CD14-positive monocyte (primary cell): Measurements from ENCODE around the gene PLD3. TPM values are rescaled to one million over a fixed set of nuclear protein-coding genes. Genes with fewer than 3 reads are reported as not detected.
A peak's percentile ranks its signal among the peaks of the same experiment; 100 is the strongest.

Source experiments
- DNase-seq, 3 donors: peaks; one replicate each; pipeline ENCODE4 v3.0.0-alpha.2; 2011 to 2022
- H2AFZ ChIP-seq: 2 replicates; pipeline ENCODE4 v1.6.0; 2012; ENCODE audit warnings: mild to moderate bottlenecking, low read depth, low read length, inconsistent platforms; ENCODE audit not compliant: insufficient read depth, poor library complexity, severe bottlenecking
- H3K27ac ChIP-seq, 2 donors: 1 replicate in 1 of 2; 2 replicates in 1 of 2; pipeline ENCODE4 v1.5.1; 2012 to 2013; ENCODE audit warnings: low read length in 2 of 2, control low read depth in 1 of 2, inconsistent platforms in 1 of 2, low read depth in 1 of 2, mild to moderate bottlenecking in 1 of 2
- H3K27me3 ChIP-seq, 2 donors: one replicate each; pipeline versions ENCODE4 v1.6.0 to v1.6.1; 2011 to 2013; ENCODE audit warnings: low read length in 2 of 2; ENCODE audit not compliant: control insufficient read depth in 2 of 2, insufficient read depth in 2 of 2
- H3K36me3 ChIP-seq, 2 donors: replicated peaks in 1 of 2; 1 replicate in 1 of 2; 2 replicates in 1 of 2; pipeline versions ENCODE4 v1.5.1 to v1.6.1; 2012 to 2013; ENCODE audit warnings: low read length in 2 of 2, control low read depth in 1 of 2, inconsistent platforms in 1 of 2, mild to moderate bottlenecking in 1 of 2; ENCODE audit not compliant: insufficient read depth in 2 of 2, control insufficient read depth in 1 of 2
- H3K4me1 ChIP-seq, 2 donors: 1 replicate in 1 of 2; 2 replicates in 1 of 2; pipeline versions ENCODE4 v1.5.1 to v1.6.1; 2012 to 2013; ENCODE audit warnings: low read length in 2 of 2, control low read depth in 1 of 2, inconsistent platforms in 1 of 2, mild to moderate bottlenecking in 1 of 2, moderate library complexity in 1 of 2; ENCODE audit not compliant: insufficient read depth in 2 of 2, control insufficient read depth in 1 of 2
- H3K4me2 ChIP-seq: replicated peaks from 2 replicates; pipeline ENCODE3; 2012; ENCODE audit warnings: low read length, moderate library complexity, mild to moderate bottlenecking; ENCODE audit not compliant: poor library complexity, severe bottlenecking; ENCODE audit errors: extremely low read depth
- H3K4me3 ChIP-seq, 3 experiments: fragments of 200-600 bp in 1 of 3; sonication (generic) in 1 of 3; replicated peaks in 1 of 3; 1 replicate in 2 of 3; 2 replicates in 1 of 3; pipeline ENCODE4 v1.5.1; 2011 to 2013; ENCODE audit warnings: low read length in 3 of 3, mild to moderate bottlenecking in 3 of 3, control low read depth in 2 of 3, low read depth in 2 of 3, inconsistent platforms in 1 of 3, moderate library complexity in 1 of 3
- H3K79me2 ChIP-seq: 2 replicates; pipeline ENCODE4 v1.6.0; 2012; ENCODE audit warnings: mild to moderate bottlenecking, control low read depth, inconsistent platforms, low read length, moderate library complexity; ENCODE audit not compliant: insufficient read depth
- H3K9ac ChIP-seq: 2 replicates; pipeline ENCODE4 v1.6.0; 2017; ENCODE audit warnings: low read length, mild to moderate bottlenecking; ENCODE audit not compliant: insufficient read depth, poor library complexity, severe bottlenecking
- H3K9me3 ChIP-seq, 2 donors: replicated peaks in 1 of 2; 1 replicate in 1 of 2; 2 replicates in 1 of 2; pipeline versions ENCODE4 v1.5.1 to v1.6.1; 2012 to 2013; ENCODE audit warnings: low read length in 2 of 2, control low read depth in 1 of 2; ENCODE audit not compliant: control insufficient read depth in 1 of 2, insufficient read depth in 1 of 2
- H4K20me1 ChIP-seq: 2 replicates; pipeline ENCODE4 v1.6.0; 2012; ENCODE audit warnings: mild to moderate bottlenecking, low read length, control low read depth, moderate library complexity; ENCODE audit not compliant: insufficient read depth
- H3K27ac Mint-ChIP-seq, 7 donors: one replicate each; pipeline ENCODE4 v1.8.0; 2020; ENCODE audit warnings: mild to moderate bottlenecking in 7 of 7, mixed read lengths in 7 of 7, moderate library complexity in 6 of 7, inconsistent platforms in 2 of 7
- H3K27me3 Mint-ChIP-seq, 3 donors: one replicate each; pipeline ENCODE4 v1.8.0; 2021 to 2022; ENCODE audit warnings: low read depth in 3 of 3, mild to moderate bottlenecking in 3 of 3, mixed read lengths in 3 of 3, moderate library complexity in 3 of 3, inconsistent platforms in 1 of 3
- H3K36me3 Mint-ChIP-seq, 2 donors: one replicate each; pipeline ENCODE4 v1.8.0; 2020; ENCODE audit warnings: mixed read lengths in 2 of 2, inconsistent platforms in 1 of 2, mild to moderate bottlenecking in 1 of 2
- H3K4me1 Mint-ChIP-seq: one replicate; pipeline ENCODE4 v1.8.0; 2020; ENCODE audit warnings: mild to moderate bottlenecking, mixed read lengths
- H3K4me3 Mint-ChIP-seq, 2 donors: one replicate each; pipeline ENCODE4 v1.8.0; 2020; ENCODE audit warnings: mild to moderate bottlenecking in 2 of 2, mixed read lengths in 2 of 2, moderate library complexity in 1 of 2
- H3K9me3 Mint-ChIP-seq, 7 donors: one replicate each; pipeline ENCODE4 v1.8.0; 2020 to 2022; ENCODE audit warnings: mixed read lengths in 7 of 7, mild to moderate bottlenecking in 6 of 7, moderate library complexity in 6 of 7, inconsistent platforms in 2 of 7
- CTCF ChIP-seq: fragments of 200-600 bp; IDR thresholded peaks from one replicate; pipeline ENCODE4 v1.8.0; 2022; ENCODE audit warnings: antibody characterized with exemption, mild to moderate bottlenecking
- WGBS: methylation state at CpG from one replicate; pipeline ENCODE4 v1.1.5; 2013; ENCODE audit warnings: missing lambda C conversion rate; ENCODE audit not compliant: insufficient coverage; 5-methylcytosine and 5-hydroxymethylcytosine counted together
- intact Hi-C, 2 donors: fragments of 100-400 bp; cut with micrococcal nuclease; formaldehyde crosslinking; loops; one replicate each; pipeline versions ENCODE4 v1.15.0 to v1.15.1; 2023
- polyA plus RNA-seq, 3 donors: library from polyadenylated mRNA; depleted of rRNA in 1 of 3; unstranded in 2 of 3; stranded (reverse) in 1 of 3; fragments of 300-500 nt in 2 of 3; fragments of >200 nt in 1 of 3; fragmentation: Illumina TruSeq in 2 of 3; gene quantifications; 1 replicate in 2 of 3; 2 replicates in 1 of 3; pipeline ENCODE4 v1.2.3, GENCODE V29; 2012 to 2021

Gene PLD3
- polyA plus RNA-seq, 3 donors = 168 to 334 (median 170) TPM

GRCh38 chr19:40389404-40390083, 41.0 kb downstream of the PLD3 start:
- H3K4me2 ChIP-seq = no peak overlapping the region
- H2AFZ ChIP-seq = no peak overlapping the region
- Mint-ChIP-seq H3K4me1 (peaks cover 15% of the 10 kb centered on the region), H3K27me3 (peaks cover 3 to 9% (median 7%) of the 10 kb centered on the region in 3 donors), H3K27ac (no peak overlapping the region), H3K36me3 (no peaks in the 10 kb centered on the region), H3K9me3 (peaks cover 0 to 4% (median 0%) of the 10 kb centered on the region in 7 donors), H3K4me3 (no peak overlapping the region)
- H3K9ac ChIP-seq = no peak overlapping the region
- H3K9me3 ChIP-seq = no peaks in the 10 kb centered on the region
- WGBS = 98% methylated on average over 29 of the region's 33 CpGs
- H3K4me3 ChIP-seq = no peak overlapping the region
- no peak for DNase-seq
- peaks cover 5 to 10% of the 10 kb centered on the region in 2 donors for H3K4me1 ChIP-seq
- H3K27me3 ChIP-seq = no peaks in the 10 kb centered on the region
- no peak for TF ChIP-seq CTCF
- no peaks in the 10 kb centered on the region for H4K20me1 ChIP-seq
- H3K36me3 ChIP-seq = no peaks in the 10 kb centered on the region
- H3K79me2 ChIP-seq = no peaks in the 10 kb centered on the region
- intact Hi-C loops = loop anchor here in 1 of 2 donors (10.0 kb wide), 1 partner anchor 85 kb away; no protein-coding TSS in a partner anchor
- H3K27ac ChIP-seq = no peak overlapping the region

GRCh38 chr19:40390084-40390742, 41.7 kb downstream of the PLD3 start, which contains the start of gene HIPK4:
TSS of gene HIPK4 (minus strand) at chr19:40390181. CDS start at chr19:40389902, 279 bp downstream.
- Histone ChIP-seq H4K20me1 (no peaks in the 10 kb centered on the region), H3K27ac (no peak within 1 kb of the TSS), H3K4me3 (no peak within 1 kb of the TSS), H3K4me2 (no peak within 1 kb of the TSS), H3K9ac (no peak within 1 kb of the TSS), H3K27me3 (no peaks in the 10 kb centered on the region), H3K9me3 (no peaks in the 10 kb centered on the region), H3K4me1 (peaks cover 5 to 10% of the 10 kb centered on the region in 2 donors), H3K36me3 (no peaks in the 10 kb centered on the region), H3K79me2 (no peaks in the 10 kb centered on the region), H2AFZ (no peak within 1 kb of the TSS)
- H3K4me1 Mint-ChIP-seq = peaks cover 15% of the 10 kb centered on the region
- H3K27me3 Mint-ChIP-seq = peaks cover 3 to 7% (median 6%) of the 10 kb centered on the region in 3 donors
- no peak for DNase-seq
- no peaks in the 10 kb centered on the region for H3K36me3 Mint-ChIP-seq
- H3K4me3 Mint-ChIP-seq = no peak within 1 kb of the TSS
- no peak for TF ChIP-seq CTCF
- H3K9me3 Mint-ChIP-seq = peaks cover 0 to 4% (median 0%) of the 10 kb centered on the region in 7 donors
- peak within 1 kb of the TSS in 1 of 7 donors; percentile 3 for H3K27ac Mint-ChIP-seq
- WGBS = 94% methylated on average over 10 of the region's 10 CpGs
- intact Hi-C loops = loop anchor here in 1 of 2 donors (10.0 kb wide), 1 partner anchor 85 kb away; no protein-coding TSS in a partner anchor
